Kidney (tissue), 14 donors: Measurements from ENCODE around the gene ERGIC1. TPM values are rescaled to one million over a fixed set of nuclear protein-coding genes. Genes with fewer than 3 reads are reported as not detected.

Experiments
- DNase-seq, 5 donors: peaks; one replicate each; pipeline ENCODE4 v3.0.0-alpha.2; 2013 to 2020
- FAIRE-seq: peaks from 2 replicates; lab custom pipeline; 2012; peaks lifted over from hg19 to GRCh38; lab: Jason Lieb, UNC
- H3K27ac ChIP-seq, 2 donors: one replicate each; pipeline ENCODE4 v1.7.0; 2013; ENCODE audit warnings: low read depth in 2 of 2, low read length in 2 of 2, inconsistent platforms in 1 of 2
- H3K27me3 ChIP-seq: one replicate; pipeline ENCODE4 v1.7.1; 2013; ENCODE audit warnings: low read length, inconsistent platforms; ENCODE audit not compliant: control insufficient read depth, insufficient read depth
- H3K36me3 ChIP-seq, 3 donors: one replicate each; pipeline versions ENCODE4 v1.7.0 to v1.7.1; 2013; ENCODE audit warnings: low read length in 3 of 3, control low read depth in 1 of 3, inconsistent platforms in 1 of 3; ENCODE audit not compliant: insufficient read depth in 3 of 3, control insufficient read depth in 2 of 3
- H3K4me1 ChIP-seq, 3 donors: one replicate each; pipeline versions ENCODE4 v1.7.0 to v1.7.1; 2013; ENCODE audit warnings: low read length in 3 of 3, inconsistent platforms in 1 of 3, low read depth in 1 of 3; ENCODE audit not compliant: control insufficient read depth in 2 of 3, insufficient read depth in 2 of 3
- H3K4me3 ChIP-seq, 3 donors: one replicate each; pipeline versions ENCODE4 v1.7.0 to v1.8.1; 2013; ENCODE audit warnings: low read length in 3 of 3, control low read depth in 1 of 3, inconsistent platforms in 1 of 3
- H3K9ac ChIP-seq, 3 donors: one replicate each; pipeline versions ENCODE4 v1.7.0 to v1.7.1; 2013; ENCODE audit warnings: low read length in 3 of 3, control low read depth in 1 of 3, inconsistent platforms in 1 of 3
- H3K9me3 ChIP-seq, 3 donors: one replicate each; pipeline versions ENCODE4 v1.7.0 to v1.7.1; 2013; ENCODE audit warnings: low read length in 3 of 3, control low read depth in 1 of 3, inconsistent platforms in 1 of 3; ENCODE audit not compliant: control insufficient read depth in 2 of 3, insufficient read depth in 1 of 3
- CTCF ChIP-seq: IDR thresholded peaks from 3 replicates; pipeline ENCODE4 v1.5.1; 2012; ENCODE audit warnings: mild to moderate bottlenecking, moderate library complexity, borderline replicate concordance; ENCODE audit not compliant: insufficient read depth; ENCODE audit errors: extremely low read depth
- intact Hi-C: fragments of 100-400 bp; cut with DNase I; formaldehyde crosslinking; loops from one replicate; pipeline ENCODE4 v1.11.1; 2022
- polyA plus RNA-seq: library from polyadenylated mRNA; stranded (reverse); fragments of 350-450 nt; fragmentation: Illumina TruSeq; extraction: RNeasy Lipid Tissue Mini Kit (QIAGEN cat#74804); gene quantifications from one replicate; pipeline ENCODE4 v1.2.3, GENCODE V29; 2014; ENCODE audit warnings: low read depth, low replicate concordance; ENCODE audit not compliant: insufficient read depth
- total RNA-seq: library from RNA; stranded (reverse); fragmentation: NEBNext Ultra II Directional; extraction: Animal tissue kit (Norgen Biotek cat#: 25700); gene quantifications from one replicate; pipeline ENCODE4 v1.2.1, GENCODE V29; 2021
- donor health status: control.
- donor health status: control.
- donor health status: control.
- donor health status: control.
- donor health status: control.
- donor health status: DM: yes; HTN: yes; CAD: no.
- donor health status: Normal renal cell carcinoma (clear cell type).

The ERGIC1 gene
- total and polyA plus RNA-seq, 2 donors from 2014 or later = 88.0 to 183 TPM

- Histone ChIP-seq H3K9me3 (no peaks in the 10 kb centered on the region), H3K9ac (peak overlapping the region in 1 of 3 donors; percentile 89), H3K4me1 (peaks cover 0 to 34% (median 32%) of the 10 kb centered on the region in 3 donors), H3K27ac (peak overlapping the region; percentile 78 to 82), H3K27me3 (no peaks in the 10 kb centered on the region), H3K36me3 (no peaks in the 10 kb centered on the region), H3K4me3 (peak overlapping the region in 2 of 3 donors; percentile 61 to 75)
- DNase-seq (no peak), FAIRE-seq (no peak)
- intact Hi-C loops = no loop called here
- TF ChIP-seq CTCF = no peak
These were observed 1.4 kb downstream of the ERGIC1 start for GRCh38 chr5:172835290-172835993.

- no peaks in the 10 kb centered on the region for H3K9me3 ChIP-seq
- peak overlapping the region in 1 of 3 donors; percentile 75 for H3K4me3 ChIP-seq
- peak overlapping the region in 1 of 3 donors; percentile 89 for H3K9ac ChIP-seq
- FAIRE-seq (no peak), DNase-seq (no peak)
- H3K36me3 ChIP-seq = no peaks in the 10 kb centered on the region
- no peaks in the 10 kb centered on the region for H3K27me3 ChIP-seq
- intact Hi-C loops = no loop called here
- H3K4me1 ChIP-seq = peaks cover 0 to 35% (median 35%) of the 10 kb centered on the region in 3 donors
- peak overlapping the region; percentile 76 to 82 for H3K27ac ChIP-seq
- no peak for TF ChIP-seq CTCF
These were observed 1.9 kb downstream of the ERGIC1 start for GRCh38 chr5:172835994-172836356.

GRCh38 chr5:172837640-172838039 is 3.6 kb downstream of the ERGIC1 start:
- H3K36me3 ChIP-seq = no peaks in the 10 kb centered on the region
- peaks cover 0 to 39% (median 35%) of the 10 kb centered on the region in 3 donors for H3K4me1 ChIP-seq
- TF ChIP-seq CTCF = no peak
- no peak overlapping the region for H3K4me3 ChIP-seq
- H3K27me3 ChIP-seq = no peaks in the 10 kb centered on the region
- H3K9me3 ChIP-seq = no peaks in the 10 kb centered on the region
- intact Hi-C loops = no loop called here
- no peak for FAIRE-seq
- H3K27ac ChIP-seq = peak overlapping the region; percentile 76 to 83
- peak; percentile 64 to 94 (median 81) for DNase-seq
- peak overlapping the region in 1 of 3 donors; percentile 10 for H3K9ac ChIP-seq
